ENCODE data around the gene PRRC2C.
"Not testable (repeated sequence)": the region's sequence is repeated elsewhere in the genome, so short reads cannot be mapped to it uniquely, and the experiment has no call there.

The PRRC2C gene

GRCh38 chr1:171582589-171582988 is 97.3 kb downstream of the PRRC2C start:
- DNase-seq (ENCODE audit: low read depth in 1 of 2, low spot score in 1 of 2): no peak

GRCh38 chr1:171583591-171584201 is 98.4 kb downstream of the PRRC2C start:
- DNase-seq (ENCODE audit: low read depth in 1 of 2, low spot score in 1 of 2): no peak

GRCh38 chr1:171585715-171586114 is 100.4 kb downstream of the PRRC2C start:
- no peak for DNase-seq (ENCODE audit: low read depth in 1 of 2, low spot score in 1 of 2)

- no peak for DNase-seq (ENCODE audit: low read depth in 1 of 2, low spot score in 1 of 2)
These were observed 102.9 kb downstream of the PRRC2C start for GRCh38 chr1:171588230-171588629.

- no peak for DNase-seq (ENCODE audit: low read depth in 1 of 2, low spot score in 1 of 2)
These were observed 104.7 kb downstream of the PRRC2C start for GRCh38 chr1:171590022-171590421.

- no peak for DNase-seq (ENCODE audit: low read depth in 1 of 2, low spot score in 1 of 2)
These were observed 110.0 kb downstream of the PRRC2C start for GRCh38 chr1:171595324-171595723.

GRCh38 chr1:171596119-171596518 is 110.8 kb downstream of the PRRC2C start:
- DNase-seq (ENCODE audit: low read depth in 1 of 2, low spot score in 1 of 2): no peak

GRCh38 chr1:171596705-171597104 is 111.4 kb downstream of the PRRC2C start:
- DNase-seq (ENCODE audit: low read depth in 1 of 2, low spot score in 1 of 2): no peak

- DNase-seq (ENCODE audit: low read depth in 1 of 2, low spot score in 1 of 2): no peak
These were observed 111.9 kb downstream of the PRRC2C start for GRCh38 chr1:171597203-171597602.

GRCh38 chr1:171600310-171600709 is 115.0 kb downstream of the PRRC2C start:
- not testable (repeated sequence) for DNase-seq (ENCODE audit: low read depth in 1 of 2, low spot score in 1 of 2)

GRCh38 chr1:171600862-171601261 is 115.5 kb downstream of the PRRC2C start:
- DNase-seq (ENCODE audit: low read depth in 1 of 2, low spot score in 1 of 2): no peak

GRCh38 chr1:171603042-171603441 is 117.7 kb downstream of the PRRC2C start:
- DNase-seq (ENCODE audit: low read depth in 1 of 2, low spot score in 1 of 2): not testable (repeated sequence)

- no peak for DNase-seq (ENCODE audit: low read depth in 1 of 2, low spot score in 1 of 2)
These were observed 121.1 kb downstream of the PRRC2C start for GRCh38 chr1:171606402-171606941.

- DNase-seq (ENCODE audit: low read depth in 1 of 2, low spot score in 1 of 2): no peak
These were observed 125.1 kb downstream of the PRRC2C start for GRCh38 chr1:171610385-171610784.

GRCh38 chr1:171611306-171611705 is 126.0 kb downstream of the PRRC2C start:
- no peak for DNase-seq (ENCODE audit: low read depth in 1 of 2, low spot score in 1 of 2)

GRCh38 chr1:171613282-171613681 is 128.0 kb downstream of the PRRC2C start:
- no peak for DNase-seq (ENCODE audit: low read depth in 1 of 2, low spot score in 1 of 2)

- DNase-seq (ENCODE audit: low read depth in 1 of 2, low spot score in 1 of 2): not testable (repeated sequence)
These were observed 130.0 kb downstream of the PRRC2C start for GRCh38 chr1:171615122-171615906.

GRCh38 chr1:171616586-171616985 is 131.3 kb downstream of the PRRC2C start:
- DNase-seq (ENCODE audit: low read depth in 1 of 2, low spot score in 1 of 2): no peak

GRCh38 chr1:171622152-171622462 is 136.8 kb downstream of the PRRC2C start, which contains the start of gene MYOCOS:
Gene MYOCOS (plus strand): TSS chr1:171622243. CDS start chr1:171623884, 1,641 bp downstream.
- no peak for DNase-seq (ENCODE audit: low read depth in 1 of 2, low spot score in 1 of 2)

GRCh38 chr1:171623651-171624331 is 138.5 kb downstream of the PRRC2C start:
- no peak for DNase-seq (ENCODE audit: low read depth in 1 of 2, low spot score in 1 of 2)

- no peak for DNase-seq (ENCODE audit: low read depth in 1 of 2, low spot score in 1 of 2)
These were observed 139.9 kb downstream of the PRRC2C start for GRCh38 chr1:171625225-171625624.

- no peak for DNase-seq (ENCODE audit: low read depth in 1 of 2, low spot score in 1 of 2)
These were observed 141.7 kb downstream of the PRRC2C start for GRCh38 chr1:171627020-171627419.

All from activated T-helper 1 cell treated with anti-CD3 and anti-CD28 coated beads, Interleukin-2, amount 50 U/mL, for 16 hours (primary cell).